Hepatocyte (in vitro differentiated cells): ENCODE measurements around the gene MAD1L1. TPM values are rescaled to one million over a fixed set of nuclear protein-coding genes. Genes with fewer than 3 reads are reported as not detected.

Experiments
- DNase-seq: peaks from one replicate; pipeline ENCODE4 v3.0.0-alpha.2; 2016; ENCODE audit warnings: low spot score
- H2AFZ ChIP-seq: fragments of 200-600 bp; sonication (generic); 2 replicates; pipeline ENCODE4 v1.6.0; 2016; ENCODE audit warnings: antibody characterized with exemption, mild to moderate bottlenecking
- H3K27ac ChIP-seq: fragments of 200-600 bp; sonication (generic); 2 replicates; pipeline ENCODE4 v1.5.1; 2016; ENCODE audit warnings: mild to moderate bottlenecking
- H3K27me3 ChIP-seq: fragments of 200-600 bp; sonication (generic); 2 replicates; pipeline ENCODE4 v1.6.1; 2016
- H3K36me3 ChIP-seq: fragments of 200-600 bp; sonication (generic); replicated peaks from 2 replicates; pipeline ENCODE4 v1.5.1; 2016; ENCODE audit warnings: low read depth; ENCODE audit not compliant: insufficient read depth
- H3K4me1 ChIP-seq: fragments of 200-600 bp; sonication (generic); 2 replicates; pipeline ENCODE4 v1.5.1; 2016; ENCODE audit warnings: mild to moderate bottlenecking, moderate library complexity; ENCODE audit not compliant: insufficient read depth
- H3K4me2 ChIP-seq: fragments of 200-600 bp; sonication (generic); 2 replicates; pipeline ENCODE4 v1.6.0; 2016
- H3K4me3 ChIP-seq: fragments of 200-600 bp; sonication (generic); 2 replicates; pipeline ENCODE4 v1.5.1; 2016; ENCODE audit warnings: mild to moderate bottlenecking
- H3K79me2 ChIP-seq: fragments of 200-600 bp; sonication (generic); 2 replicates; pipeline ENCODE4 v1.6.0; 2017; ENCODE audit warnings: mild to moderate bottlenecking
- H3K9me2 ChIP-seq: fragments of 200-600 bp; sonication (generic); replicated peaks from 2 replicates; pipeline ENCODE4 v1.6.0; 2017; ENCODE audit warnings: mild to moderate bottlenecking; ENCODE audit not compliant: insufficient read depth
- H3K9me3 ChIP-seq: fragments of 200-600 bp; sonication (generic); 2 replicates; pipeline ENCODE4 v1.5.1; 2016; ENCODE audit warnings: low read depth, mild to moderate bottlenecking
- H4K20me1 ChIP-seq: fragments of 200-600 bp; sonication (generic); 2 replicates; pipeline ENCODE4 v1.6.0; 2016; ENCODE audit warnings: mild to moderate bottlenecking; ENCODE audit not compliant: insufficient read depth, poor library complexity, severe bottlenecking
- CTCF ChIP-seq: fragments of 200-600 bp; sonication (generic); IDR thresholded peaks from 2 replicates; pipeline ENCODE4 v1.5.1; 2016; ENCODE audit warnings: antibody characterized with exemption, mild to moderate bottlenecking; ENCODE audit not compliant: poor library complexity
- EZH2 ChIP-seq: fragments of 200-600 bp; sonication (generic); IDR thresholded peaks from 2 replicates; pipeline ENCODE4 v1.6.1; 2016; ENCODE audit warnings: antibody characterized with exemption, mild to moderate bottlenecking, borderline replicate concordance
- EZH2phosphoT487 ChIP-seq: fragments of 200-600 bp; sonication (generic); IDR thresholded peaks from one replicate; pipeline ENCODE4 v1.6.1; 2018; ENCODE audit warnings: antibody characterized with exemption, mild to moderate bottlenecking, low read depth, moderate library complexity; ENCODE audit not compliant: unreplicated experiment, severe bottlenecking
- WGBS: methylation state at CpG from one replicate; pipeline ENCODE4 v1.1.6; 2016; ENCODE audit warnings: low lambda C conversion rate; ENCODE audit errors: missing lambda C conversion rate; 5-methylcytosine and 5-hydroxymethylcytosine counted together
- polyA plus RNA-seq: library from polyadenylated mRNA; unstranded; fragments of >200 nt; fragmentation: Nextera tagmentation; extraction: Ambion mirVana; gene quantifications from 2 replicates; pipeline ENCODE4 v1.2.1, GENCODE V29; 2016
- total RNA-seq: library from RNA; depleted of rRNA; stranded (reverse); fragments of >200 nt; gene quantifications from 2 replicates; pipeline ENCODE4 v1.2.3, GENCODE V29; 2014

MAD1L1 gene
- total and polyA plus RNA-seq, 2 experiments from 2014 or later: 30.7 to 31.0 TPM

GRCh38 chr7:2079332-2080059 lies 153.2 kb downstream of the MAD1L1 start:
- H3K4me3 ChIP-seq: no peak overlapping the region
- 74% methylated on average over 22 of the region's 22 CpGs for whole genome bisulfite sequencing
- H4K20me1 ChIP-seq: no peaks in the 10 kb centered on the region
- H3K4me1 ChIP-seq: peaks cover 3% of the 10 kb centered on the region
- H3K27ac ChIP-seq: no peak overlapping the region
- no peaks in the 10 kb centered on the region for H3K9me3 ChIP-seq
- no peaks in the 10 kb centered on the region for H3K9me2 ChIP-seq
- TF ChIP-seq EZH2phosphoT487 (no peak), EZH2 (no peak), CTCF (no peak)
- no peaks in the 10 kb centered on the region for H3K27me3 ChIP-seq
- no peak for DNase-seq
- no peak overlapping the region for H2AFZ ChIP-seq
- H3K79me2 ChIP-seq: no peaks in the 10 kb centered on the region
- no peaks in the 10 kb centered on the region for H3K36me3 ChIP-seq
- no peak overlapping the region for H3K4me2 ChIP-seq

GRCh38 chr7:2078899-2079298 lies 153.8 kb downstream of the MAD1L1 start:
- no peak for DNase-seq
- TF ChIP-seq EZH2 (no peak), EZH2phosphoT487 (no peak), CTCF (no peak)
- Histone ChIP-seq H3K79me2 (no peaks in the 10 kb centered on the region), H3K4me1 (peaks cover 3% of the 10 kb centered on the region), H3K9me2 (no peaks in the 10 kb centered on the region), H2AFZ (no peak overlapping the region), H3K4me3 (no peak overlapping the region), H4K20me1 (no peaks in the 10 kb centered on the region), H3K36me3 (no peaks in the 10 kb centered on the region), H3K27ac (no peak overlapping the region), H3K9me3 (no peaks in the 10 kb centered on the region), H3K4me2 (no peak overlapping the region), H3K27me3 (no peaks in the 10 kb centered on the region)
- WGBS: 95% methylated on average over 15 of the region's 15 CpGs

GRCh38 chr7:2076649-2077064 lies 156.1 kb downstream of the MAD1L1 start:
- Histone ChIP-seq H3K4me3 (no peak overlapping the region), H3K27me3 (no peaks in the 10 kb centered on the region), H2AFZ (no peak overlapping the region), H3K4me1 (peaks cover under 1% of the 10 kb centered on the region), H3K4me2 (no peak overlapping the region), H3K27ac (no peak overlapping the region), H3K36me3 (no peaks in the 10 kb centered on the region), H3K79me2 (no peaks in the 10 kb centered on the region), H3K9me2 (no peaks in the 10 kb centered on the region), H4K20me1 (no peaks in the 10 kb centered on the region), H3K9me3 (no peaks in the 10 kb centered on the region)
- 99% methylated on average over 26 of the region's 27 CpGs for WGBS
- no peak for TF ChIP-seq EZH2phosphoT487
- no peak for TF ChIP-seq EZH2
- TF ChIP-seq CTCF: no peak
- no peak for DNase-seq
